Inflammatory macrophage (primary cell): ENCODE measurements around the gene GCNA.
"Not testable (repeated sequence)": the region's sequence is repeated elsewhere in the genome, so short reads cannot be mapped to it uniquely, and the experiment has no call there.

Source experiments
- DNase-seq, 2 donors: peaks; one replicate each; pipeline ENCODE4 v3.0.0-alpha.2; 2020 to 2022

The GCNA gene

DNA sequence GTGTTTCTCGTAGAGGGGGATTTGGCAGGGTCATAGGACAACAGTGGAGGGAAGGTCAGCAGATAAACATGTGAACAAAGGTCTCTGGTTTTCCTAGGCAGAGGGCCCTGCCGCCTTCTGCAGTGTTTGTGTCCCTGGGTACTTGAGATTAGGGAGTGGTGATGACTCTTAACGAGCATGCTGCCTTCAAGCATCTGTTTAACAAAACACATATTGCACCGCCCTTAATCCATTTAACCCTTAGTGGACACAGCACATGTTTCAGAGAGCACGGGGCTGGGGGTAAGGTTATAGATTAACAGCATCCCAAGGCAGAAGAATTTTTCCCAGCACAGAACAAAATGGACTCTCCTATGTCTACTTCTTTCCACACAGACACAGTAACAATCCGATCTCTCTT, 66.2 kb downstream of the GCNA start:
- not testable (repeated sequence) for DNase-seq

DNA sequence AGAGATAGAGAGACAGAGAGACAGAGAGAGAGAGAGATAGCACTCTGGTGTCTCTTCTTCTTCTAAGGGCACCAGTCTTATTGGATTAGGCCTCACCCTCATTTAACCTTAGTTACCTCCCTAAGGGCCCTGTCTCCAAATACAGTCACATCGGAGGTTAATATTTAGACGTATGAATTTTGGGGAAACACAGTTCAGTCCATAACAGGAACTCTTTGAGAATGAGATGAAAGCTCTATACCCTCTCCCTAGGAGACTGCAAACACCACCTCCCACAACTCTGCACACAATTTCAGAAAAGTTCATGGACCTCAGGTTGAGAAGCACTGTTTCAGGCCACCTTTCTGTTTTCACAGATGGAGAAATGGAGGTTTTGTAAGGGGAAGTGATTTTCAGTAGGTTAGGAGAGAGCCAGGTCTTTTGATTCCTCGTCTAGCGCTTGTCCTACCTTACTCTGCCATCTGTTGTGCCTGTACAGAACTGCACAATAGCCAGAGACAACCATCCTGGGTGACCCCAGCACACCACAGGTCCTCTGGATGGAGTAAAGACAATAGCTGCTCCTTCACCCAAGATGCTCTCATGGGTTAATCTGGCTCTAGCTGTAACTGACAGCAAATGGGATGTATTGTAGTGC, 72.2 kb downstream of the GCNA start:
- no peak for DNase-seq

GRCh38 chrX:71652405-71652804, 74.2 kb downstream of the GCNA start:
- DNase-seq = peak; percentile 52 to 55

GRCh38 chrX:71653344-71653743, 75.1 kb downstream of the GCNA start:
- no peak for DNase-seq

- no peak for DNase-seq
These were observed 79.0 kb downstream of the GCNA start for GRCh38 chrX:71657267-71657666.

DNA sequence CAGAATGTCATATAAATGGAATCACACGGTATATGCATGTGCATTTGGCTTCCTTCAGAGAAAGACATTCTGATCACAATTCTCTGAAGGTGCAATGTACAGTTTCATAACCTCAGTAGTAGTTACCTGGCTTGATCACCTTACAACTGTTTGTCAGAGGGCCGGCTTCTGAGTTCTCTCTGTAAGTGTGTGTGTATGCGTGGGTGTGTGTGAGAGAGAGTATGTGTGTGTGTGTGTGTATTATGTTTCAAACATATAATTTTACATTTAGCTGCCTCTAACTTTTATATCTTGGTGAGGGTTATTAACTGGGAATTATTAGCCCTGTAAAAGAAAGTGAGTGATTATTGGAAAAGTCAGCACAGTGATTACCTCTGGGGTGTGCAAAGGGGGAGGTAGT, 81.1 kb downstream of the GCNA start:
- DNase-seq = no peak

DNA sequence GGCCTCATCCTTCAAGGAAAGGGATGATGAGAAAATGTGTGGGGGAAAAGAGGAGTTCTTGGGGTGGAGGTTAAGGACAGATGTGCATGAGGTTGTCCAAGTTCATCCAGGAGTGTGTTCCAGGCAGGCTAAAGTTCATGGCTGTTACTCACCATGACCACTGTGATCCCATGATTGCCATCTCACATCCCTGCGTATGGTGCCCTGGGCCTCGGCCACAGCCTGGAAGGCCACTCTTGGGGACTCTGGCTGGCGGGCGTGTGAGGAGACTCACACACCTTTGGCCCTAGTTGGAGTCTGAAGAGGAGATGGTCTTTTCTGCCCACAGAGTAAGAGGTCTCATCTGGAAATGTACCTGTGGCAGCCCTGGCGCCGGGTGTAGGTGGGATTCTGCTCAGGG, 81.7 kb downstream of the GCNA start:
- DNase-seq = no peak

DNA sequence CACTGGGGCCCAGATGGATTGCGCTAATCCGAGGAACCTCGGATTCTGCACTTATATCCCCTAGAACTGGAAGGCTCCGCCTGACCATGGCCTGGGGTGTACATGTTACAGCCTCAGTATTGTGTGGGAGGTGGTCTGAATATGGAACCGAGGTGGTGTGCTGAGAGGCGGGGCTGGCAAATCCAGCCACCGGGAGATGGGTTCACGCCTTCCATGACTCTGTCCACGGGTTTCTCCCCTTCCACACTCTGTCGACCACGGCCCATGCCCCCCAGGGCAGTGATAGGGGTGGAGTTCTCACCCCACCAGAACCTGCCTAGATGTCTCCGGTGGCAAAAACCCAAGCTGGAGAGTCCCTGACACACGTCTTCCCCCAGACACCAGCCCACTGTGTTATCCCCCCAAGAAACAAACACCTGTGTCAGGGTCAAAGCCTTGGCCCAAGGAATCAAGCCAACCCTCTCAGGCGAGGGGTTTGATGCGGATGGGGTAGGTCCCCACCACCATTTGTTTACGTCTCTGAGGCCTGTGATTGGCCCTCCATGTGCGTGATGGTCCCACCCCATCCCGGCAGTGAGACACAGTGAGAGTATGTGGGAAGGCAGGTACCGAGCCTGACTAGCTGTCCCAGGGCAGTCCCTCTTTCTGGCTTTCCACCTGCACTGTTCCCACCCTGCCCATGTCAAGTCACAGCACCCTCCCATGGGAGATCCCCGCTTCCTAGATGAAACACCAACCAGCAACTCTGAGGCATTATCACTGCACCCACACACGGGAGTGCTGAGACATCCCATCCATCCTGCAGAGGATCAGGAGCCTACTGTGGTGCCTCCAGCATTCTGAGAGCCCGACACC, 82.6 kb downstream of the GCNA start:
- no peak for DNase-seq

DNA sequence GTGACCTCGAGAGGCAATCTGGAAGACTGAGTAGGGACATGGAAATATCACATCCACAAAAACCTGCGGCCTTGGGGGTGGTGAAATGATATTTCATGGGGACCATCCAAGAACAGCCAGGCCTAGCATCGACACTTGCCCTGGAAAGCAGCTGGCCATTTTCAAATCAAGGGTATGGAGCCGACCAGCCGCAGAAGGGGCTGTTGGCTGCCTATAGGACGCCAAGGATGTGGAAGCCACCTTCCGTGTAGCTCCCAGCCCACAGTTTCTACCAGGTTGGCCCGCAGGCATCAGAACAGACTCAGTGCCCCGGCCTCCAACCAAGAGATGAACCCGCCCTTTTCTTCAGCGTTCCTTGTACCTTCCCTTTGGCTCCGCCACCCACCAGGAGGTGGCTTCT, 83.7 kb downstream of the GCNA start:
- no peak for DNase-seq

DNA sequence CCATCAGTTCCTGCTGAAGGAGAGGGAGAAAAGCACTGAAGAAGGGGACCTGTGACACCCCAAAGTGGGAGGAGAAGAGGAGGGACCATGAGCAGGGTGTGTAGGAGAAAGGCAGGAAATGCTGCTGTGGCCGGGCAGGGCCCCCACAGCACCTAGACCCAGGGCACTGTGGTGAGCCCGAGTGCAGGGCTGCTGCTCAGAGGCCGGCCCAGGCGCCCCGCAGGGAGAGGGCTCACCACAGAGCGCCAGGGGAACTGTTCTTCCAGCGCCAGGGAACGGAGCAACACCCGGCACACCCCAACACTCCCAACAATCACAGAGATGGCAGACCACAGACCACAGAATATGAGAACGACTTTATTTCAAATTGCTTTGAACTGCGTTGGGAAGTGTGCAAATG, 84.4 kb downstream of the GCNA start:
- peak in 1 of 2 donors; percentile 3 for DNase-seq
